ENCODE results near the gene COIL.
A peak's percentile ranks its signal among the peaks of the same experiment; 100 is the strongest.
"Not testable (repeated sequence)": the region's sequence is repeated elsewhere in the genome, so short reads cannot be mapped to it uniquely, and the experiment has no call there.

The COIL gene, protein sequence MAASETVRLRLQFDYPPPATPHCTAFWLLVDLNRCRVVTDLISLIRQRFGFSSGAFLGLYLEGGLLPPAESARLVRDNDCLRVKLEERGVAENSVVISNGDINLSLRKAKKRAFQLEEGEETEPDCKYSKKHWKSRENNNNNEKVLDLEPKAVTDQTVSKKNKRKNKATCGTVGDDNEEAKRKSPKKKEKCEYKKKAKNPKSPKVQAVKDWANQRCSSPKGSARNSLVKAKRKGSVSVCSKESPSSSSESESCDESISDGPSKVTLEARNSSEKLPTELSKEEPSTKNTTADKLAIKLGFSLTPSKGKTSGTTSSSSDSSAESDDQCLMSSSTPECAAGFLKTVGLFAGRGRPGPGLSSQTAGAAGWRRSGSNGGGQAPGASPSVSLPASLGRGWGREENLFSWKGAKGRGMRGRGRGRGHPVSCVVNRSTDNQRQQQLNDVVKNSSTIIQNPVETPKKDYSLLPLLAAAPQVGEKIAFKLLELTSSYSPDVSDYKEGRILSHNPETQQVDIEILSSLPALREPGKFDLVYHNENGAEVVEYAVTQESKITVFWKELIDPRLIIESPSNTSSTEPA

DNA sequence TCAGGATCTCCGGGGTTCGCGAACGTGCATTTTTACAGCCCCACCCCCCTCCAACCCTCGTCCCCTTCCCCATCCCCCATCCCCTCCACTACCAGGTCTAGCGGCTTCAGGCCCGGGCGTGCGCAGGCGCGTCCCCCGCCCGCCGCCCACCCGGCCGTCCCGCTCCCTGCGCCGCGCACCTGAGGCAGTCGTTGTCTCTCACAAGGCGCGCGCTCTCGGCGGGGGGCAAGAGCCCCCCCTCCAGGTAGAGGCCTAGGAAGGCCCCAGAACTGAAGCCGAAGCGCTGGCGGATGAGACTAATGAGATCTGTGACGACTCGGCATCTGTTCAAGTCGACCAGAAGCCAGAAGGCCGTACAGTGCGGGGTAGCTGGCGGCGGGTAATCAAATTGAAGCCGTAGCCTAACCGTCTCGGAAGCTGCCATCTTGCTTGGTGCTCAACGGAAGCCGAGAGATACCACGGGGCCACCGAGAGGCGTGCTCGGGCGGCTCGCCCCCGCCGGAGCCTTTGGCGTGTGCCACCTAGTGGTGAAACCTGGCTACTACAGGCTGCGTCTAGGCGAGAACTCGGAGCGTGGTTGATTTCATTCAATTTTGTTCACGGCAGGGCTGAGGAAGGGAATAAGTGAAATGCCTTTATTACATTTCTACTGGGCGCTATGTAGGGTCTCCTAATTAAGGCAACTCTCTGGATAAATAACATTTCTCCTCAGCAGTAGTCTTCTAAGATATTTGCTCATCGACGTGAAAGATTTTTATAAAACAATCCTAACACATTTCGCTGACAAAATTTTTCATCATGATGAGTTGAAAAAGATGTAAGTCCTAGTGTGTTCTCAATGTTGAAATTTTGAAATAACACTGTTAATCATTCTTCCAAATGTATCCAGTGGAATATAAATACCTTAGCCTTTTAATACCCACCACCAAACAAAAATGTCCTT, at the start of gene COIL:
Gene COIL, minus strand, starts transcription at position 455 of the 943 bp plus-strand sequence. Its CDS starts 31 bp downstream, at position 424.
- peak; percentile 93 for DNase-seq

DNA sequence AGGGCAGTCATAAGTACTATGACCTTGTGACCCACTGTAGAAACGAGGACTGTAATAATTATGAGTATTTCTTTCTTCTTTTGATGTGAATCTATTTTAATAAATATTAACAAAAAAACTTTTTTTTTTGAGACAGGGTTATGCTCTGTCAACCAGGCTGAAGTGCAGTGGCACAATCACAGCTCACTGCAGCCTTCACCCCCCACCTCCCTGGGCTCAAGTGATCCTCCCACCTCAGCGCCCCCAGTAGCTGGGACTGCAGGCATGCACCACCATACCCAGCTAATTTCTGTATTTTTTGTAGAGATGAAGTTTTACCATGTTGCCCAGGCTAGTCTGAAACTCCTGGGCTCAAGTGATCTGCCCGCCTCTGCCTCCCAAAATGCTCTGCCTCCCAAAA, 49.6 kb upstream of the COIL start:
- no peak for DNase-seq

DNA sequence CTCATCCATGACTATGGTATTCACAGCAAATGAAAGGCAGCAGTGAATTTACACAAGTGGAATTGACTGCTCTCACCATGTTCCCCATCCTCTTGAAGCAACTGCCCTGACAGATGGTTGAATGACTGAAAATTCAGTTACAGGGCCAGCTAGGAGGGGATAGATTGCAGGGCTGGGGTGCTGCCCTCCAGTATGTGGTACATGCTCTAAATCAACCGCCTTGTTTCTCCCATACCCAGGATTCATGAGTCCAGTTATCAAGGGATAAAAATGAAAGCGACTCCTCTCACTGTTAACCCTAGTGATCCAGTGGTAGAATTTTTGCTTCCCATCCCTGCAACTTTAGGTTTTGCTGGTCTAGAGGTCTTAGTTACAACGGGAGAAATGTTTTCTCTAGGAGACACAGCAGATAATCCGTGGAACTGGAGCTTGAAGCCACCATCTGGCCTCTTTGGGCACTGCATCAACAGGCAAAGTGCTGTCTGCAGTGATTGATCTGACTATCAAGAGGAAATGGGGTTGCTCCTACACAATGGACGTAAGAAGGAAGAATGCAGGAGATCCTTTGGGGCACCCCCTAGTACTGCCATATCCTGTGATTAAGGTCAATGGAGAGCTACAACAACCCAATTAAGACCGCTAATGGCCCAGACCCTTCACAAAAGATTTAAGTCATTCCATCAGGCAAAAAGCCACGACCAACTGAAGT, 49.0 kb upstream of the COIL start:
- peak; percentile 53 for DNase-seq

- DNase-seq, result no peak
Measured at GRCh38 chr17:57008958-57009357, 48.1 kb upstream of the COIL start.

DNA sequence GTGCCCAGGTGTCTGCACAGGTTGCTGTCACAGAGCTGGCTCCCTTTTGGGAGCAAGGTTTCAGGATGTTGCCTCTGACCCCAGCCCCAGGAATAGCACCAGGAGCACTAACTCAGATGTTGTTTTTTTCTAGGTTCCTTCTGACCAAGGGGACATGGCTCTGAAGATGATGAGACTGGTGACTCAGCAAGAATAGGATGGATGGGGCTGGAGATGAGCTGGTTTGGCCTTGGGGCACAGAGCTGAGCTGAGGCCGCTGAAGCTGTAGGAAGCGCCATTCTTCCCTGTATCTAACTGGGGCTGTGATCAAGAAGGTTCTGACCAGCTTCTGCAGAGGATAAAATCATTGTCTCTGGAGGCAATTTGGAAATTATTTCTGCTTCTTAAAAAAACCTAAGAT, 45.2 kb upstream of the COIL start:
- DNase-seq, result no peak

DNA sequence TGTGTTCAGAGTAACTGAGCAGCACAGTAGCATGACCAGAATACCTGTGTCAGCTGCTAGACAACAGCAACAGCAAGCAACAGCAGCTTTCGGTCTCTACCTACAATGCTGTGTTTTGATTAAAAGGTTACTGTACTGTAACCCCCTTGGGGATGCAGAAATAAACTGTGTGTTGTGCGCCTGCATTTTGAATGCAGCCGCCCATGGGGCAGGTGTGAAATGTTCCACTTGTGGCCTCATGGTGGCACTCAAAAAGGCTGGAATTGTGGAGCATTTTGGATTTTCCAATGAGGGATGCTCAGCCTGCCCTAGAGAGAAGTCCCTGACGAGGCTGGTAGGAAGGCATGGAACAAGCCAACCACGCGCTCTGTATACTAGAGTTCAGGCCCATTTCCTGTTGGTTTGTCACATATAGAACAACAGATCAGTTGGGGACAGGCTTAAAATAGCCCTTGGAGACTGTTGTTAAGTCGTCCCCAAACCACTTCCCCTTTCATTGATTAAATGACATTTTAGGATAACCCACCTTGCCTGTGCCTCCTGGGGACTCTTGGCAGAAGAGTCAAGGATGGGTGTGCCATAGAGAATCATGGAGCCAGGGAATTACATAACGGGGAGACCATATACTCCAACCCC, 44.2 kb upstream of the COIL start:
- DNase-seq, result no peak

- DNase-seq, result no peak
Measured at GRCh38 chr17:57002904-57003303, 42.1 kb upstream of the COIL start.

- DNase-seq, result no peak
Measured at GRCh38 chr17:57001541-57001940, 40.7 kb upstream of the COIL start.

GRCh38 chr17:56997313-56997712, 36.5 kb upstream of the COIL start:
- no peak for DNase-seq

DNA sequence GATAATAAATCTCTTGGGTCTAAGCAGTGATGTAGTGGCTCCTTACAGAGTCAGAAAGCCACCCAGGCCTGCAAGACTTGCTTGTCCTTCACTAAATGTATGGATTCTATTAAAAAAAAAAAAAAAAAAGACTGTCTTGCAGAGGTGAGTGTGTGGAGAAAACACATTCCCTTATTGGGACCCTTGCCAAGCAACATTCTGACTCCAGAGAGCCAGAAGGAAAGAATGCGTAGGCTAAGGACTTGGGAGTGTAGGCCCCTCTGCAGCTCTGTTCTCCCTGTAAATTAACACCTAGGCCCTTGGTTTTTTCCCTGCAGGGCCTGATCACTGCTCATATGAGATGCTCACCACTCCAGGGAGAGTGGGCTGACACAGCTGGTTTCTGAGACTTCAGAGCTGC, 34.9 kb upstream of the COIL start:
- DNase-seq, result no peak

DNA sequence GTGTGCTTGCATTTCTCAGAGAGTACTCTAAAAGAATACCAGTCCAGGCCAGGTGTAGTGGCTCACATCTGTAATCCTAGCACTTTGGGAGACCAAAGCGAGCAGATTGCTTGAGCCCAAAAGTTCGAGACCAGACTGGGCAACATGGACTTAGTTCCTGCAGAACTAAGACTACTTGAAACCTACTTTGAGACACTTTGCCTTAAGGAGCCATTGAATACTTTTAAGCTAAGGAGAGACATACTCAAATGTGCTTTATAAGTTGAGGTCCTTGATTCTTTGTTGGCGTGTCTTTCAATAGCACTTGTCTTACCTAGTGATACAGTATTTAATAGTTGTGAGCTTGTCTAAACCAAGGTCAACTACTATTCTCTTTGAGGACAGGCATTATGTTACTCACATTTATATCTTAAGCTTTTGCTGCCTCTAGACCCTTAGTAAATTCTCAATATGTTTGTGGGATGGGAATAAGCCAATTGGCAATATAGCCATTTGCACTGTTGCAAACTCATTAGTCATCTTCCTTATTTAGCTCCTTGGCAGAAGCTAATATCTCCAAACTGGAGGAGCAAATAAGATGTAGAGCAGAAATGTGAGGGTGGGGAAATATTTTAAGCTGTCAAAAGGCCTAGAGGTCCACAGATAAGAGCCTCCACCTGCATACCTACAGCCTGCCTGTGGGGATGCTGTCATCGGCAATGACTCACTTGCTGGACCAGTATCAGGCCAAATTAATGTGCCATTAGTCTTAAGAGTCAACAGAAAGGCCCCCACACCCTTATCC, 33.4 kb upstream of the COIL start:
- no peak for DNase-seq

GRCh38 chr17:56992364-56992763, 31.5 kb upstream of the COIL start:
- no peak for DNase-seq

GRCh38 chr17:56988901-56989572, 28.2 kb upstream of the COIL start:
- no peak for DNase-seq

- DNase-seq, result no peak
Measured at GRCh38 chr17:56987283-56987834, 26.5 kb upstream of the COIL start.

DNA sequence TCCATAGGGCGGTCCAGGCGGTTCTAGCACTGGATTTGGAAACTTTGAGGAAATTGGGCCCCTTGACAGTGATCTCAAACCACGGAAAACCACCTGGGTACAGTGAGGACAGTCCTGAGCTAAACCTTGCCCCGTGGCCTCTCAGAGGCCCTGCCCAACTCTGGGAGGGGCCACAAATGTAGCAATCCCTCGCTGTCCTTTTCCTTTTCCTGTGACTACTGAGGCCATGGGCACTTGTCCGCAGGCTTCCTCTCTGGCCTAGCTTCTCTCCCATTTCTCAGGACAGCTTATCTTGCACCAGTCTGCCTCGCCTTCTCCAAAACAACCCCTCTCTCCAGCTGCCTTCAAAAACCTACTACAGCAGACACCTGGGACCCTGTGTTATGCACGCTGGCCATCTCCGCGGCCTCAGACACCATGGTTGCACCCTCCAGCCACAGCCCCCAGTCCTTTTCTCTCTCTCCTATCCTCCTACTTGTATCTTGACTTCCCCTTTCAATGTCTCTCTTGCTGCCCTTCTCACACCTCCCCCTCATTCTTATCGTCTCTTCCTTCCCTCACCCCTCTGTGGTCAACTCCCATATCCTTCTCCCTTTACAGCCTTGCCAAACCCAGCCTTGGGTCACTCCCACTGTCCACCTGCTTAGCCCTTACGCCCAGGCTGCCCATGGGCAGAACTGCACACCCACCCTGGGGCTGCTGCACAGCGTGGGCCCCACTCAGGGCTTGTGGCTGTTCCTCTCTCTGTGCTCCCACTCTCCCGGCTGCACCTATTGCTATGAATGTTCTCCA, 24.7 kb upstream of the COIL start:
- DNase-seq, result no peak

DNA sequence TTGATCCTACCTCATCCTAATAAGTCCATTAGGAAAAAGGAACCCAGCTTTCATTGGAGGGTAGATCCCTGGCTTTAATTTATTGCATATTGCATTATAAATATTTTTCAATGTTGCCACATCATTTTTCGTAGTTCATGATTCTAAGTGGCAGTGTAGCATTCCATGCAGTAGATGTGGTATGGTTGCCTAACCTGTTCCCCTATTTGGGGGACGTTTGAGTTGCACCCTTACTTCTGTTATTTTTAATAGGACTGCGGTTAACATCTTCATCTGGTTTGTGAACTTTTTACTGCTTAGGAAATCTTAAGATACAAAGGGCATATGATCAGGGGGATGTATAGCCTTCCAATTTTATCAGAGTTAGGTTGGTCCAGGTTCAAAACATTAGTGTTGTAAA, 22.5 kb upstream of the COIL start:
- DNase-seq, result no peak

DNA sequence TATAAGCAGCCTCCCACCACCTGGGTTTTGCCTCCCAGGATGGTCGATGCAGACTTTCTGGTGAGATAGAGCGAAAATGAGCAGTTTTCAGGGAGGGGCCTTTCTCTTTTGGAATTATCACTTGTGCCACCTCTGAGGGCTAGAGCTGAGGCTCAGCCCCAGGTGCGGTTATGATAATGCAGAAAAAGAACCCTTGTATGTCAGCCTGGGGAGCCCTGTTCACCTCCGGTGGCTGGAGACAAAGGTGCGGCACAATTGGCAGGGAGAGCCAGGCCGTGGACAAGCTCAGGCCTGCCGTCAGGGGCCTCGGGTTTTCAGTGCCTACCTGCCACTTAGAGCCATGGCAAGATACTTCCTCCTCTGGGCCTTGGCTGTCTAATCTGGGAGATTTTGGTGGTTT, 21.5 kb upstream of the COIL start:
- DNase-seq, result no peak

GRCh38 chr17:56980526-56980925, 19.7 kb upstream of the COIL start:
- DNase-seq, result not testable (repeated sequence)

DNA sequence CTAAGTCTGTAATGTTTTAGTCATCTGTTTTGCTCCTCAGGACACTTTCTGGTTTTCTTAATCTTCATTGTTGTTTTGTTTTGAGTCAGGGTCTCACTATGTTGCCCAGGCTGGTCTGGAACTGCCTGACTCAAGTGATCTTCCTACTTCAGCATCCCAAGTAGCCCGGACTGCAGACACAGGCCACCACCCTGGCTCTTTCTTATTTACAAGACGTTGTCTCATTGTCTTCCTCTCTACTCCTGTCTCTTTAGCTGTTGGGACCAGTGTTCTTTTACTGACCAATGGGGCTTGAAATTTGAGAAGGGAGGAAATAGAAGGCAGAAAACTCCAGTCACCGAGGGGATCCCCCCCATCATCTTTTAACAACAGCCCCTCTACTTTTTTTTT, 18.2 kb upstream of the COIL start:
- DNase-seq, result no peak
